GM12891 (cell line): ENCODE results near the gene TRIM25.
A peak's percentile ranks its signal among the peaks of the same experiment; 100 is the strongest.

Experiments
- DNase-seq: peaks from one replicate; pipeline ENCODE4 v3.0.0; 2011; ENCODE audit warnings: low spot score; ENCODE audit not compliant: insufficient read length
- FAIRE-seq: peaks from 2 replicates; lab custom pipeline; 2011; peaks lifted over from hg19 to GRCh38; lab: Jason Lieb, UNC
- PAX5 ChIP-seq: IDR thresholded peaks from 2 replicates; pipeline ENCODE4 v1.6.1; 2011; ENCODE audit warnings: low read length, moderate library complexity, mild to moderate bottlenecking; ENCODE audit not compliant: insufficient read depth, severe bottlenecking
- POLR2A ChIP-seq: IDR thresholded peaks from 2 replicates; pipeline ENCODE4 v1.6.1; 2011; ENCODE audit warnings: low read depth, low read length, control low read depth
- POLR2AphosphoS5 ChIP-seq: IDR thresholded peaks from 2 replicates; pipeline ENCODE4 v1.6.1; 2011; ENCODE audit warnings: low read depth, low read length, control low read depth
- POU2F2 ChIP-seq: IDR thresholded peaks from 2 replicates; pipeline ENCODE4 v1.6.1; 2011; ENCODE audit warnings: low read depth, mild to moderate bottlenecking, control low read depth, low read length, moderate library complexity
- SPI1 ChIP-seq: IDR thresholded peaks from 2 replicates; pipeline ENCODE4 v1.6.1; 2011; ENCODE audit warnings: low read depth, low read length, control low read depth
- TAF1 ChIP-seq: IDR thresholded peaks from 2 replicates; pipeline ENCODE4 v1.6.1; 2011; ENCODE audit warnings: low read depth, low read length, control low read depth

Gene TRIM25

GRCh38 chr17:56896968-56897359 is 16.9 kb downstream of the TRIM25 start:
- TF ChIP-seq SPI1 (no peak), TAF1 (no peak), POLR2AphosphoS5 (no peak), POU2F2 (peak; percentile 36; the same call in 1 of the 2 replicates), POLR2A (no peak)
- DNase-seq (no peak), FAIRE-seq (no peak)

- DNase-seq (no peak), FAIRE-seq (no peak)
- no peak for TF ChIP-seq POLR2AphosphoS5
- TF ChIP-seq SPI1: no peak
- no peak for TF ChIP-seq POLR2A
- no peak for TF ChIP-seq TAF1
- no peak for TF ChIP-seq POU2F2
- no peak for TF ChIP-seq PAX5
Measured at GRCh38 chr17:56896217-56896967, 17.5 kb downstream of the TRIM25 start.

GRCh38 chr17:56894859-56895455 is 18.9 kb downstream of the TRIM25 start:
- DNase-seq: no peak
- no peak for FAIRE-seq
- TF ChIP-seq POU2F2 (no peak), POLR2AphosphoS5 (no peak), POLR2A (no peak), TAF1 (no peak), SPI1 (no peak), PAX5 (no peak)

- FAIRE-seq (no peak), DNase-seq (no peak)
- no peak for TF ChIP-seq POLR2AphosphoS5
Measured at GRCh38 chr17:56893503-56893902, 20.3 kb downstream of the TRIM25 start.

GRCh38 chr17:56892333-56892732 is 21.5 kb downstream of the TRIM25 start:
- no peak for FAIRE-seq

GRCh38 chr17:56891751-56892150 is 22.1 kb downstream of the TRIM25 start:
- TF ChIP-seq TAF1: no peak
- TF ChIP-seq POLR2AphosphoS5: no peak
- TF ChIP-seq POU2F2: no peak
- no peak for TF ChIP-seq PAX5
- no peak for TF ChIP-seq POLR2A
- TF ChIP-seq SPI1: no peak
- no peak for FAIRE-seq
- DNase-seq: no peak

More at GRCh38 chr17:56892333-56892732, 21.5 kb downstream of the TRIM25 start:
- DNase-seq: no peak
- TF ChIP-seq POU2F2 (no peak), POLR2A (no peak), POLR2AphosphoS5 (no peak), TAF1 (no peak), PAX5 (no peak), SPI1 (no peak)

GRCh38 chr17:56890906-56891674 is 22.8 kb downstream of the TRIM25 start:
- no peak for TF ChIP-seq POLR2A
- TF ChIP-seq SPI1: no peak
- no peak for TF ChIP-seq POU2F2
- TF ChIP-seq POLR2AphosphoS5: no peak
- no peak for TF ChIP-seq PAX5
- no peak for TF ChIP-seq TAF1
- no peak for FAIRE-seq
- DNase-seq: no peak

GRCh38 chr17:56890390-56890789 is 23.5 kb downstream of the TRIM25 start:
- FAIRE-seq: no peak
- no peak for DNase-seq
- TF ChIP-seq POLR2AphosphoS5 (peak; percentile 52; the same call in 1 of the 2 replicates), TAF1 (no peak), SPI1 (peak; percentile 31; the same call in 1 of the 2 replicates), PAX5 (no peak), POLR2A (peak; percentile 30; the same call in 1 of the 2 replicates), POU2F2 (no peak)

- FAIRE-seq (no peak), DNase-seq (no peak)
- no peak for TF ChIP-seq PAX5
- peak; percentile 60; the same call in 1 of the 2 replicates for TF ChIP-seq POLR2AphosphoS5
- peak; percentile 32; the same call in 1 of the 2 replicates for TF ChIP-seq POLR2A
- TF ChIP-seq TAF1: no peak
- no peak for TF ChIP-seq SPI1
- TF ChIP-seq POU2F2: 0 out of 2 replicates have a peak, but pooled peaks have one; percentile 23
Measured at GRCh38 chr17:56887552-56888467, 26.0 kb downstream of the TRIM25 start.
